ENCODE measurements around the gene TNFRSF18.

The TNFRSF18 gene

GRCh38 chr1:1226566-1227362, 20.4 kb upstream of the TNFRSF18 start:
- H3K4me3 ChIP-seq (ENCODE audit: low read length) = no peak overlapping the region
- no peak for TF ChIP-seq EZH2phosphoT487 (IDR thresholded peaks at IDR 0.05; ENCODE audit: low read length)
- TF ChIP-seq EZH2 (optimal IDR thresholded peaks at IDR 0.05; ENCODE audit: low read depth, low read length) = no peak
- TF ChIP-seq CTCF (IDR thresholded peaks at IDR 0.05; ENCODE audit: low read length) = no peak
- H2AFZ ChIP-seq (ENCODE audit: low read length) = no peak overlapping the region
- no peaks in the 10 kb centered on the region for H4K20me1 ChIP-seq (ENCODE audit: insufficient read depth, low read length)
- no peak overlapping the region for H3K27ac ChIP-seq (ENCODE audit: low read length)
- H3K4me1 ChIP-seq (ENCODE audit: low read length) = 0 out of 2 replicates have a peak, but pooled peaks cover 3% of the 10 kb centered on the region
- H3K9ac ChIP-seq (ENCODE audit: low read length) = no peak overlapping the region
- no peak overlapping the region for H3K4me2 ChIP-seq (ENCODE audit: low read depth, low read length)
- H3K9me2 ChIP-seq (replicated peaks; ENCODE audit: insufficient read depth, low read length) = no peaks in the 10 kb centered on the region
- H3K27me3 ChIP-seq (replicated peaks; ENCODE audit: insufficient read depth, low read length) = no peaks in the 10 kb centered on the region
- H3K79me2 ChIP-seq (ENCODE audit: low read length) = peaks cover 71% of the 10 kb centered on the region
- H3F3A ChIP-seq (ENCODE audit: insufficient read depth, low read length) = no peaks in the 10 kb centered on the region
- no peak for DNase-seq
- H3K36me3 ChIP-seq (replicated peaks; ENCODE audit: insufficient read depth, low read length) = peaks cover 12% of the 10 kb centered on the region
- no peaks in the 10 kb centered on the region for H3K9me3 ChIP-seq (replicated peaks; ENCODE audit: insufficient read depth, low read length)

- Histone ChIP-seq H3K79me2 (ENCODE audit: low read length) (peaks cover 63% of the 10 kb centered on the region), H3K4me3 (ENCODE audit: low read length) (no peak overlapping the region), H3K9ac (ENCODE audit: low read length) (no peak overlapping the region), H3K4me2 (ENCODE audit: low read depth, low read length) (no peak overlapping the region), H2AFZ (ENCODE audit: low read length) (no peak overlapping the region), H3K9me2 (replicated peaks; ENCODE audit: insufficient read depth, low read length) (no peaks in the 10 kb centered on the region), H3K9me3 (replicated peaks; ENCODE audit: insufficient read depth, low read length) (no peaks in the 10 kb centered on the region), H3K36me3 (replicated peaks; ENCODE audit: insufficient read depth, low read length) (peaks cover 12% of the 10 kb centered on the region), H3K4me1 (ENCODE audit: low read length) (0 out of 2 replicates have a peak, but pooled peaks cover 3% of the 10 kb centered on the region), H4K20me1 (ENCODE audit: insufficient read depth, low read length) (no peaks in the 10 kb centered on the region), H3K27me3 (replicated peaks; ENCODE audit: insufficient read depth, low read length) (no peaks in the 10 kb centered on the region), H3F3A (ENCODE audit: insufficient read depth, low read length) (no peaks in the 10 kb centered on the region), H3K27ac (ENCODE audit: low read length) (no peak overlapping the region)
- TF ChIP-seq EZH2phosphoT487 (IDR thresholded peaks at IDR 0.05; ENCODE audit: low read length) (no peak), CTCF (IDR thresholded peaks at IDR 0.05; ENCODE audit: low read length) (no peak), EZH2 (optimal IDR thresholded peaks at IDR 0.05; ENCODE audit: low read depth, low read length) (no peak)
- no peak for DNase-seq
Observed at GRCh38 chr1:1225913-1226312, 19.5 kb upstream of the TNFRSF18 start.

GRCh38 chr1:1225238-1225845, 18.9 kb upstream of the TNFRSF18 start:
- Histone ChIP-seq H3F3A (ENCODE audit: insufficient read depth, low read length) (no peaks in the 10 kb centered on the region), H3K9ac (ENCODE audit: low read length) (no peak overlapping the region), H3K9me3 (replicated peaks; ENCODE audit: insufficient read depth, low read length) (no peaks in the 10 kb centered on the region), H3K27me3 (replicated peaks; ENCODE audit: insufficient read depth, low read length) (no peaks in the 10 kb centered on the region), H3K36me3 (replicated peaks; ENCODE audit: insufficient read depth, low read length) (peaks cover 12% of the 10 kb centered on the region), H3K27ac (ENCODE audit: low read length) (no peak overlapping the region), H3K4me2 (ENCODE audit: low read depth, low read length) (no peak overlapping the region), H4K20me1 (ENCODE audit: insufficient read depth, low read length) (no peaks in the 10 kb centered on the region), H3K4me1 (ENCODE audit: low read length) (0 out of 2 replicates have a peak, but pooled peaks cover 3% of the 10 kb centered on the region), H2AFZ (ENCODE audit: low read length) (no peak overlapping the region), H3K79me2 (ENCODE audit: low read length) (peaks cover 57% of the 10 kb centered on the region), H3K9me2 (replicated peaks; ENCODE audit: insufficient read depth, low read length) (no peaks in the 10 kb centered on the region), H3K4me3 (ENCODE audit: low read length) (no peak overlapping the region)
- TF ChIP-seq EZH2phosphoT487 (IDR thresholded peaks at IDR 0.05; ENCODE audit: low read length) (no peak), CTCF (IDR thresholded peaks at IDR 0.05; ENCODE audit: low read length) (no peak), EZH2 (optimal IDR thresholded peaks at IDR 0.05; ENCODE audit: low read depth, low read length) (no peak)
- DNase-seq = no peak
